Measurements from ENCODE around the gene HIVEP3.

HIVEP3 gene

DNA sequence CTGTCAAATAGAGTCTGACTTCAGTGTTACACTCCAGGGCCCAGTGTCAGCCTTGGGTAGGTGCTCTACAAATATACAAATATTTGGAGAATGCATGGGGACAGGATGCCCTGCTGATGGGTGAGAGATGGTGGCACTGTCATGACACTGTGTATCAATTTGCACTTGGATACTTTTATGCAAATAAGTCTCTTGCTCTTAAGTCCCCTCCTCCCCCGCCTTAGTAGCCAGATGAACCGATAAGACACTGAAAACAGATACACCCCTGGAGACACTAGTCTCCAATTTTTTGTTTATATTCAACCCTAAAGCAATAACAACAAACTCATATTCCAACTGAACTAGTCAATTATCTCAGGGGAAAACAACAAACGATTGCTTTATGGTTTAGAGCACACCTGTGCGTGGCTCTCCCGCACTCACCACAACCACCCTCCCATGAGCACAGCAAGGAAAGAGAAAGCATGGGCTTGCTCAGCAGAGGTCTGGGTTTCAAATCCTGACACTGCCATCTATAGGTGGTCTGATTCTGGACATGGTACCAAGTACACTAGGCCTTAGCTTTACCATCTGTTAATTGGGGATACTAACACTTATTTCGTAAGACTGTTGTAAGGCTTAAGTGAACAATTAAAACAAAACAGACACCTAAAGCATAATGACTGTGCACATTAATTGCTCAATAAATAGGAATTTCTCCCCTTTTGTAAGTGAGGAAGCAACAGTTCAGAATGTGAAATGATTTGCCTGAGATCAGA is 50.3 kb downstream of the HIVEP3 start:
- H3K4me3 ChIP-seq (ENCODE audit: low read length), result no peak overlapping the region
- TF ChIP-seq, protein P1, sequence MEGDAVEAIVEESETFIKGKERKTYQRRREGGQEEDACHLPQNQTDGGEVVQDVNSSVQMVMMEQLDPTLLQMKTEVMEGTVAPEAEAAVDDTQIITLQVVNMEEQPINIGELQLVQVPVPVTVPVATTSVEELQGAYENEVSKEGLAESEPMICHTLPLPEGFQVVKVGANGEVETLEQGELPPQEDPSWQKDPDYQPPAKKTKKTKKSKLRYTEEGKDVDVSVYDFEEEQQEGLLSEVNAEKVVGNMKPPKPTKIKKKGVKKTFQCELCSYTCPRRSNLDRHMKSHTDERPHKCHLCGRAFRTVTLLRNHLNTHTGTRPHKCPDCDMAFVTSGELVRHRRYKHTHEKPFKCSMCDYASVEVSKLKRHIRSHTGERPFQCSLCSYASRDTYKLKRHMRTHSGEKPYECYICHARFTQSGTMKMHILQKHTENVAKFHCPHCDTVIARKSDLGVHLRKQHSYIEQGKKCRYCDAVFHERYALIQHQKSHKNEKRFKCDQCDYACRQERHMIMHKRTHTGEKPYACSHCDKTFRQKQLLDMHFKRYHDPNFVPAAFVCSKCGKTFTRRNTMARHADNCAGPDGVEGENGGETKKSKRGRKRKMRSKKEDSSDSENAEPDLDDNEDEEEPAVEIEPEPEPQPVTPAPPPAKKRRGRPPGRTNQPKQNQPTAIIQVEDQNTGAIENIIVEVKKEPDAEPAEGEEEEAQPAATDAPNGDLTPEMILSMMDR (IDR thresholded peaks at IDR 0.05; ENCODE audit: insufficient read depth, low read depth, low read length, missing control alignments), result no peak
- peak; percentile 42 for DNase-seq (ENCODE audit: low read depth)

DNA sequence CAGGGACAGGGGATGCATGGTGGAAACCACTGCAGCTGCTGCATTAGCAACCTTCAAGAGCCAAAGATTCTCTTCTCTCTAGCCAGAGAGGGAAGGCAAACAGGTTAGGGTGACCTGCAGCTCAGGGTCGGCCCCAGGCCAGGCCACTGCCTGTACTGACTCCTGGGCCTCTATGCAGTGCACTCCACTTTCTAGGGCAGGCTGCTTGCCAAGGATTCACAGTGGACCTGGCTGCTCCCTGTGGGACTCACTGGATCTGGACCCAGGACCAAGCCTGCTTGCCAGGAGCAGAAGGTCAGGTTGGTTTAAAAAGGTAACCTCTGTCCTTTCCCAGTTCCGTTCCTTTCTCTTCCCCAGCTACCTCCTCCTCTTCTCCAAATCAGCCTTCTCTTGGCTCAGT is 52.4 kb downstream of the HIVEP3 start:
- no peak for DNase-seq (ENCODE audit: low read depth)

DNA sequence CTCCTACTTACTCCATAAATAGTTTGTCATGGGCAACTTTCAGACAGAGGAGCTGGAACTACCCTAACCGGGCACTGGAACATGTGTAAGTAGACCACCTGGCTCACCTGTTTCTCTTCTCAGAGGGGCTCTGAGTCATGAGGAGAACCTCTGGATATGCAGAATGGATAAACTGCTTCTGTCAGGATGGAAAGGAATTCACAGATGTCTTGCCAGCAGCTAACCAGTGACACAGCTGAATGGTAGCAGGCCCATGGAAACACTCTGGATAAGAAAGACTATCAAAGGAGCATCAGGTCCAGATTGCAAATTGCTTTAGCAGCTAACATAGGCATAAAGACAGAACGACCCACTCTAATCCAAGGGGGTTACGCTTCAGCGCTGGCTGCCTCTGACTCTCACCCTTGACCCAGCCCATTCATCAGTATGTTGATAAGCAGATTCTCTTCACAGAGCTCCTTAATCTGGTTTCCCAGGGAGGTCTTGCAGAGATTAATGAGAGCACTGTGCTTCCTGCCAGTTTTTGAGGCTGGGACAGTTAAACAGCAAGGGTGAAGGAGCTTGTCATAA is 54.2 kb downstream of the HIVEP3 start:
- TF ChIP-seq, protein P1 (IDR thresholded peaks at IDR 0.05; ENCODE audit: insufficient read depth, low read depth, low read length, missing control alignments), result no peak
- no peak overlapping the region for H3K4me3 ChIP-seq (ENCODE audit: low read length)
- no peak for DNase-seq (ENCODE audit: low read depth)

More for the DNA sequence above, 52.4 kb downstream of the HIVEP3 start:
- no peak overlapping the region for H3K4me3 ChIP-seq (ENCODE audit: low read length)
- TF ChIP-seq, protein P1 (IDR thresholded peaks at IDR 0.05; ENCODE audit: insufficient read depth, low read depth, low read length, missing control alignments), result no peak

DNA sequence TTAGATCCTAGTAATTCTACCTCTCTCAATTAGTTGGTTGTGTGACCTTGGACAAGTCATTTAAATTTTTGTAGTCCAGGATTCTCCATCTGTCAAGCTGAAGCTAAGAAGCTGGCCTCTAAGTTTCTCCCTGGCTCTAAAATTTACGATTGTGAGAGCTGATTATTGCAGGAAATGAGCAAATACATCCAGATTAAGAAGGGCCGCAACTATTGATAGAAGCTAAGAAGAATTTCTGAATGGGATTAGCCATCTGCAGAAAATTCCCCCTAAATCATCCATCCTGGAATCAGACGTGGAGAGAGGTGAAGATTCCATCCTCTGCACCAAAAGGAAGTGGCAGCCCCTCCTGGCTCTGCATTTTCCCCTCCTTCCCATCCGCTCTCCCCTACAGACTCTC is 55.0 kb downstream of the HIVEP3 start:
- H3K4me3 ChIP-seq (ENCODE audit: low read length), result no peak overlapping the region
- no peak for DNase-seq (ENCODE audit: low read depth)
- TF ChIP-seq, protein P1 (IDR thresholded peaks at IDR 0.05; ENCODE audit: insufficient read depth, low read depth, low read length, missing control alignments), result no peak

DNA sequence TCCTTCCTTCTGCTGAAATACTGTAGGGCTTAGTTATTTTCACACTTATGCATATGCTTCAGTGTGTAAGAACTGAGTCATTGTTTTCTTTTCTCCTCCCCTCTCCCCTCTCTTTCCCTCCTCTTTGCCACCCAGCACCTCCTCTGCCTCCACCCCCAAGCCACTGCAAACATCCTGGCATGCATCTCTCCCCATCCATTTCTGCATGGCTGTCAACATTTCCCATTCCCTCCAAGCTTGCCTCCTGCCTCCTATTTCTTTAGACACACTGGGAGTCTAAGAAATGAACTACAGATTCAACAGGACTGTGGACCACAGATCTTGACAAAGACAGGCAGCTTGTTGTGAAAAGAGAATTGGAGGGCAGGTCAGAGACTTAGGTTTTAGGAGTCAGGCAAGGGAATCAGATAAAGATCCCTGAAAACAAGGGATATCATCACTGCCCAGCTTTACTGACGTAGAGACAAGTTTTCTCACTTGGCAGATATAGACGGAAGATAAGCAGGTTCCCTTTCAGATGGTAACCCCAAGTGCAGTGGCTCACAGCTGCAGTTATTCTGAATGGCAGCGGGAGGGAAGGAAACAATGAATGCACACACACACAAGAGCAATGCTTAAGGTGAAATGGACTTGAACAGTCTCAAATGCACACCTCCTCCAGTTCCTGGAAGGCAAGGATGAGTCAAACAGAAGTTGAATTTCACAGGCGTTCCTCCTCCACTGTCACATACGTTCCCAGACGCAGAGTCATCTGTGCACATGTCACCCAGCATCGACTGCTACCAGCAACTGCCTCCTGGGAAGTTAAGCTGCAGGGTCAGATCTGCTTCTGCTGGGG is 56.1 kb downstream of the HIVEP3 start:
- DNase-seq (ENCODE audit: low read depth), result peak; percentile 93
- TF ChIP-seq, protein P1 (IDR thresholded peaks at IDR 0.05; ENCODE audit: insufficient read depth, low read depth, low read length, missing control alignments), result no peak
- H3K4me3 ChIP-seq (ENCODE audit: low read length), result no peak overlapping the region

DNA sequence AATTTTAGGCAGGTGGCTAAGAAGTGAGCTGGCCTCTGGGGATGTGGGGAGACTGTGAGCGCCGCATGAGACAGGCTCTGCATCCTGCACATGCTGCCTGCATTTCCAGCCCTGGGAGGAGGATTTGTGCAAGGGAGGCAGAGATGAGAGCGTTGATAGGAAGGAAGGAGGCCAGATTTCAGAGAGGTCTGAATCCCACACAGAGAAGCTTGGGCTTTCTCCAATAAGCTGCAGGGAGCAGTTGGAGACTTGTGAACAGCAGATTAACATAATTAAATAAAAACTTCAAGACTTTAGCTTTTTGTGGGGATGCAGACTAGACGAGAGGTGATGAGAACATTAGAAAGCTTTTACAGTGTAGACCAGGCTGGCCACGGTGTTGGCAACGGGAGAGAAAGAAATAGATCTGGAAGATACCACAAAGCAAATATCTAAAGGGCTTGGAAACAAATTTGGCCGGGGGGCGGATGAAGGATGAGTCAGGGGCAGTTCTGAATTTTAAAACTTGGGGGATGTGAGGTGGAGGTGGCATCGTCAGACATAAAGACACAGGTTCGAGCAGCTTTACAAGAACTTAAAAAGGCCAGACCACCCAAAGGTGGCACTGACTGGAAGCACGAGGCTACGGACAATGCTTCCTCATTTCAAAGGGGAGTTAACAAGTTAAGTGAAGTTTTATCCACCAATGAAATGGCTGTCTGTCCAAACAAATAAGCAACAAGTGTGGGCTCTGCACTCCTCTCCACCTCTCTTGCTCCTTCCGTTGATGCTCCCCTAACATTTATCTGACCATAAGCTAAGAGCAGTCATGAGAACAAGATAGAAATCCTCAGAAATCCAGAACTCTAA is 57.0 kb downstream of the HIVEP3 start:
- TF ChIP-seq, protein P1 (IDR thresholded peaks at IDR 0.05; ENCODE audit: insufficient read depth, low read depth, low read length, missing control alignments), result no peak
- no peak for DNase-seq (ENCODE audit: low read depth)
- H3K4me3 ChIP-seq (ENCODE audit: low read length), result no peak overlapping the region

Measured in epithelial cell of esophagus (primary cell).